H1 (cell line): Measurements from ENCODE around the gene MAPK4. TPM values are rescaled to one million over a fixed set of nuclear protein-coding genes. Genes with fewer than 3 reads are reported as not detected.
"Not testable (repeated sequence)": the region's sequence is repeated elsewhere in the genome, so short reads cannot be mapped to it uniquely, and the experiment has no call there.

Source experiments
- CTCF ChIA-PET: fragments of 300-600 bp; sonication (Branson Sonifier 250); formaldehyde crosslinking; loops from one replicate; lab custom pipeline; 2021; ENCODE audit not compliant: partially characterized antibody; lab: Charles Lee
- POLR2A ChIA-PET: fragments of 300-600 bp; sonication (Branson Sonifier 250); formaldehyde crosslinking; loops from one replicate; lab custom pipeline; 2021; ENCODE audit warnings: inconsistent platforms; ENCODE audit not compliant: partially characterized antibody; lab: Charles Lee
- DNase-seq, 2 experiments: peaks; one replicate each; pipeline versions ENCODE4 v3.0.0 to v3.0.0-alpha.2; 2010 to 2022; ENCODE audit warnings: low spot score in 2 of 2, low read depth in 1 of 2, mixed read lengths in 1 of 2
- FAIRE-seq: peaks from 2 replicates; lab custom pipeline; 2011; peaks lifted over from hg19 to GRCh38; lab: Jason Lieb, UNC
- H2AFZ ChIP-seq: 2 replicates; pipeline ENCODE4 v1.8.1; 2012; ENCODE audit warnings: low read length, inconsistent platforms
- H2AK5ac ChIP-seq: 2 replicates; pipeline ENCODE4 v1.6.1; 2013; ENCODE audit warnings: low read depth, low read length
- H2BK120ac ChIP-seq: replicated peaks from 2 replicates; pipeline ENCODE3; 2013; ENCODE audit warnings: low read depth, low read length, inconsistent platforms
- H2BK12ac ChIP-seq: 2 replicates; pipeline ENCODE4 v1.6.1; 2013; ENCODE audit warnings: low read depth, low read length
- H2BK15ac ChIP-seq: 2 replicates; pipeline ENCODE4 v1.6.1; 2013; ENCODE audit warnings: low read length
- H2BK20ac ChIP-seq: 2 replicates; pipeline ENCODE4 v1.6.1; 2013; ENCODE audit warnings: low read length
- H2BK5ac ChIP-seq: 2 replicates; pipeline ENCODE4 v1.6.1; 2013; ENCODE audit warnings: low read depth, low read length
- H3K14ac ChIP-seq: 2 replicates; pipeline ENCODE4 v1.6.1; 2013; ENCODE audit warnings: inconsistent platforms; ENCODE audit not compliant: insufficient read length
- H3K18ac ChIP-seq: 2 replicates; pipeline ENCODE4 v1.6.1; 2013; ENCODE audit warnings: low read length; ENCODE audit errors: extremely low read depth
- H3K23ac ChIP-seq: 2 replicates; pipeline ENCODE4 v1.6.1; 2013; ENCODE audit warnings: inconsistent platforms; ENCODE audit not compliant: insufficient read length
- H3K23me2 ChIP-seq: 2 replicates; pipeline ENCODE4 v1.6.1; 2013; ENCODE audit warnings: low read depth, low read length
- H3K27ac ChIP-seq: 2 replicates; pipeline ENCODE4 v1.6.1; 2011; ENCODE audit warnings: low read depth, low read length, inconsistent platforms
- H3K27me3 ChIP-seq, 4 experiments: replicated peaks in 1 of 4; 1 replicate in 1 of 4; 2 replicates in 3 of 4; pipeline versions ENCODE4 v1.6.1 to v1.8.1; 2011 to 2013; ENCODE audit warnings: low read length in 3 of 4, mild to moderate bottlenecking in 3 of 4, inconsistent platforms in 2 of 4, mixed read lengths in 2 of 4, moderate library complexity in 1 of 4; ENCODE audit not compliant: control insufficient read depth in 3 of 4, insufficient read depth in 3 of 4; ENCODE audit errors: extremely low read depth in 1 of 4
- H3K36me3 ChIP-seq, 4 experiments: 2 replicates each; pipeline versions ENCODE4 v1.6.1 to v1.8.1; 2011 to 2013; ENCODE audit warnings: mild to moderate bottlenecking in 4 of 4, low read length in 3 of 4, moderate library complexity in 2 of 4, control low read depth in 1 of 4, inconsistent platforms in 1 of 4; ENCODE audit not compliant: insufficient read depth in 4 of 4, control insufficient read depth in 2 of 4
- H3K4ac ChIP-seq: replicated peaks from 2 replicates; pipeline ENCODE3; 2013; ENCODE audit warnings: low read length, low read depth, mixed read lengths, inconsistent platforms; ENCODE audit not compliant: insufficient read length
- H3K4me1 ChIP-seq, 4 experiments: replicated peaks in 1 of 4; 1 replicate in 1 of 4; 2 replicates in 3 of 4; pipeline versions ENCODE4 v1.6.1 to v1.8.1; 2011 to 2013; ENCODE audit warnings: low read length in 3 of 4, inconsistent platforms in 2 of 4, mixed read lengths in 1 of 4; ENCODE audit not compliant: insufficient read depth in 4 of 4, control insufficient read depth in 3 of 4
- H3K4me2 ChIP-seq, 2 experiments: 2 replicates each; pipeline versions ENCODE4 v1.6.1 to v1.8.1; 2011 to 2013; ENCODE audit warnings: low read depth in 2 of 2, low read length in 2 of 2, control low read depth in 1 of 2, inconsistent platforms in 1 of 2, mild to moderate bottlenecking in 1 of 2; ENCODE audit not compliant: insufficient read depth in 1 of 2
- H3K4me3 ChIP-seq, 4 experiments: fragments of 200-600, 300-600 bp in 1 of 4; sonication (generic), shearing (Covaris generic), sonication (Bioruptor Twin) in 1 of 4; 2 replicates each; pipeline versions ENCODE4 v1.5.1 to v1.8.1; 2011 to 2016; ENCODE audit warnings: low read length in 4 of 4, low read depth in 3 of 4, control low read depth in 2 of 4, inconsistent platforms in 2 of 4, mild to moderate bottlenecking in 2 of 4, mixed read lengths in 1 of 4, moderate library complexity in 1 of 4; ENCODE audit not compliant: insufficient read depth in 2 of 4; ENCODE audit errors: extremely low read depth in 1 of 4
- H3K56ac ChIP-seq: replicated peaks from 2 replicates; pipeline ENCODE3; 2013; ENCODE audit warnings: low read depth, mild to moderate bottlenecking, mixed read lengths, low read length, inconsistent platforms; ENCODE audit not compliant: insufficient read length
- H3K79me1 ChIP-seq: 2 replicates; pipeline ENCODE4 v1.6.1; 2013; ENCODE audit warnings: low read depth, low read length, control low read depth
- H3K79me2 ChIP-seq, 2 experiments: 2 replicates each; pipeline versions ENCODE4 v1.6.1 to v1.8.1; 2012 to 2013; ENCODE audit warnings: low read length in 2 of 2, mild to moderate bottlenecking in 2 of 2, inconsistent platforms in 1 of 2; ENCODE audit not compliant: insufficient read depth in 2 of 2, control insufficient read depth in 1 of 2
- H3K9ac ChIP-seq, 4 experiments: replicated peaks in 1 of 4; 1 replicate in 1 of 4; 2 replicates in 3 of 4; pipeline versions ENCODE4 v1.6.1 to v1.8.1; 2011 to 2013; ENCODE audit warnings: low read depth in 3 of 4, low read length in 3 of 4, control low read depth in 2 of 4, mild to moderate bottlenecking in 2 of 4, moderate library complexity in 2 of 4, inconsistent platforms in 1 of 4; ENCODE audit errors: extremely low read depth in 1 of 4
- H3K9me3 ChIP-seq, 2 experiments: 2 replicates each; pipeline versions ENCODE4 v1.6.1 to v1.8.1; 2012 to 2013; ENCODE audit warnings: mild to moderate bottlenecking in 2 of 2, moderate library complexity in 2 of 2, control low read depth in 1 of 2, inconsistent platforms in 1 of 2, low read depth in 1 of 2, low read length in 1 of 2, mixed read lengths in 1 of 2; ENCODE audit not compliant: insufficient read depth in 2 of 2
- H4K20me1 ChIP-seq, 2 experiments: replicated peaks in 1 of 2; 2 replicates each; pipeline versions ENCODE3 to v1.8.1; 2011 to 2013; ENCODE audit warnings: inconsistent platforms in 2 of 2, low read length in 2 of 2, mild to moderate bottlenecking in 1 of 2; ENCODE audit not compliant: insufficient read depth in 2 of 2, control insufficient read depth in 1 of 2
- H4K5ac ChIP-seq: 2 replicates; pipeline ENCODE4 v1.6.1; 2013; ENCODE audit warnings: low read length, low read depth, mixed read lengths, inconsistent platforms; ENCODE audit not compliant: insufficient read length
- H4K8ac ChIP-seq: 2 replicates; pipeline ENCODE4 v1.8.0; 2013; ENCODE audit warnings: mild to moderate bottlenecking, moderate library complexity, low read length, inconsistent platforms; ENCODE audit not compliant: insufficient read depth; ENCODE audit errors: extremely low read depth
- H4K91ac ChIP-seq: replicated peaks from 2 replicates; pipeline ENCODE3; 2013; ENCODE audit warnings: low read length, mixed read lengths, inconsistent platforms; ENCODE audit not compliant: insufficient read length
- WGBS, 2 experiments: shearing (Covaris generic) in 1 of 2; methylation state at CpG; one replicate each; pipeline versions ENCODE4 v1.1.6 to v1.1.7; 2013 to 2015; ENCODE audit warnings: low lambda C conversion rate in 2 of 2, mixed read lengths in 2 of 2, inconsistent platforms in 1 of 2, low coverage in 1 of 2, missing lambda C conversion rate in 1 of 2; ENCODE audit not compliant: insufficient replicate concordance in 2 of 2, insufficient coverage in 1 of 2, insufficient read length in 1 of 2; ENCODE audit errors: extremely low coverage in 1 of 2, missing lambda C conversion rate in 1 of 2; 5-methylcytosine and 5-hydroxymethylcytosine counted together
- polyA plus RNA-seq, 7 experiments: library from polyadenylated mRNA; depleted of rRNA in 3 of 7; stranded (reverse) in 5 of 7; unstranded in 2 of 7; fragments of >200 nt in 5 of 7; fragments of 200-250 nt in 2 of 7; gene quantifications; 1 replicate in 5 of 7; 2 replicates in 1 of 7; 4 replicates in 1 of 7; pipeline versions ENCODE4 v1.2.1 to v1.2.3, GENCODE V29; 2011 to 2013; ENCODE audit warnings: missing spikeins in 2 of 7, mixed read lengths in 2 of 7
- total RNA-seq: library from RNA; stranded (reverse); fragmentation: NEBNext Ultra II Directional; extraction: Animal tissue kit (Norgen Biotek cat#: 25700); gene quantifications from 2 replicates; pipeline ENCODE4 v1.2.1, GENCODE V29; 2021

MAPK4 gene
- total and polyA plus RNA-seq, 2 of the 8 experiments (the other 6 are each of a cell fraction or from before 2014, with no cell fraction given), result 3.2 to 3.7 TPM

DNA sequence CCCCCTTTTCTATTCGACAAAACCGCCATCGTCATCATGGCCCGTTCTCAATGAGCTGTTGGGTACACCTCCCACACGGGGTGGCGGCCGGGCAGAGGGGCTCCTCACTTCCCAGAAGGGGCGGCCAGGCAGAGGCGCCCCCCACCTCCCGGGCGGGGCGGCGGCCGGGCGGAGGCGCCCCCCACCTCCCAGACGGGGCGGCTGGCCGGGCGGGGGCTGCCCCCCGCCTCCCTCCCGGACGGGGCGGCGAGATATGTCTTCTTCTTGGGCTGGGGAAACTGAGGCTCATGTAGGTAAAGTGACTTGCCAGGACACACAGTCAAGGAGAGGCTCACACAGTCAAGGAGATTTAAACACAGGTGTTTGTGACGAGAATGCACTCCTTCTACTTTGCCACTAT is 49.3 kb downstream of the MAPK4 start:
- H3K56ac ChIP-seq, H3K23ac ChIP-seq, CTCF ChIA-PET, H3K4me3 ChIP-seq, FAIRE-seq, H3K4me1 ChIP-seq, H2AK5ac ChIP-seq, H2BK12ac ChIP-seq, H3K79me2 ChIP-seq, H2AFZ ChIP-seq, H2BK15ac ChIP-seq, H4K5ac ChIP-seq, H3K27me3 ChIP-seq, H3K23me2 ChIP-seq, H3K4ac ChIP-seq, H3K14ac ChIP-seq, H2BK20ac ChIP-seq, H4K20me1 ChIP-seq, H2BK120ac ChIP-seq, H2BK5ac ChIP-seq, H3K4me2 ChIP-seq, H3K27ac ChIP-seq, H4K91ac ChIP-seq, H3K79me1 ChIP-seq, DNase-seq, H4K8ac ChIP-seq, POLR2A ChIA-PET, H3K18ac ChIP-seq, H3K9ac ChIP-seq, H3K36me3 ChIP-seq: not testable (repeated sequence)
- H3K9me3 ChIP-seq, result peaks cover 14% of the 10 kb centered on the region in 2 experiments; a peak in 3 of 4 replicates
- WGBS, 2 experiments, result 82% methylated on average over 6 of the region's 26 CpGs; no CpG with 5 or more reads in 1 of the 2 experiments
